Measurements from ENCODE around the gene ARHGEF16.

DNA sequence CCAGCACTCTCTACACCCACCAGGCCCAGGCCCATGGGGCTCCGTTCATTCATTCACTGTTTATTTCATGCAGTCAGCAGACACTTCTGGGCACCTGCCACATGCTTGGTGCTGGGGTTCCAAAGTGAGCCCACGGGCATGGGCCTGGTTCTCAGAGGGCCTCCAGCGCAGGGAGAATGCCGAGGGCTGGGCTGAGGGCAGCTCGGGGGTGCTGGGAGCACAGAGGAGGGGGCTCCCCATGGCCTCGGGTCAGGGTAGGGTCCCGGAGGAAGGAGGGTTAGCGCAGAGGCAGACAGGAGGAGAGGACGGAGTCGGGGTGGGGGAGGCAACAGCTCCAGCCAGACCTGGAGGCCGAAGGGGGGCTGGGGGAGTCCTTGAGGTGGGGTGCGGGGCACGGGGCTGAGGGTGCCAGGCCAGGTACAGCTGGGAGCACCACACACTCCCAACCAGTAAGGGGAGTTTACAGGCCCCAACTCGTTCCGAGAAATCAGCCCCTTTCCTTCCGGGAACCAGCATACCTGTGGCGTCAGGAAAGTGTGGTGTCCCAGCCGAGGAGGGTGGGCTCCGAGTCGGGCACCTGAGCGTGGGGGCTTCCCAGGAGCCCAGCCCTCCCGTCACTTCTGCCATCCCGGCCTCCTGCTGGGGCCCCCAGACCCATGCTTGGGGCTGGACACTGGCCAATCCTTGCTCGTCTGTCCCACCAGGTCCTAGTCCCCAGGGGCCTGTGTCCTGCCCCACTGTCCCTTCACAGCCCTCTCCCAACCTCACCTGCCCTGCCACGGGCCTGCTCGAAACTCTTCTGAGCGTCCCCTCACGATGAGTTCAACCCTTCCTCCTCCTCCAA lies 10.8 kb downstream of the ARHGEF16 start:
- TF ChIP-seq CTCF (IDR thresholded peaks at IDR 0.05): no peak
- TF ChIP-seq POLR2A (IDR thresholded peaks at IDR 0.05): no peak

Measured in esophagus squamous epithelium (tissue), 4 donors.